ENCODE results near the gene LEUTX. TPM values are rescaled to one million over a fixed set of nuclear protein-coding genes. Genes with fewer than 3 reads are reported as not detected.

The LEUTX gene
- total and polyA plus RNA-seq, 4 experiments from 2014 or later = not detected

DNA sequence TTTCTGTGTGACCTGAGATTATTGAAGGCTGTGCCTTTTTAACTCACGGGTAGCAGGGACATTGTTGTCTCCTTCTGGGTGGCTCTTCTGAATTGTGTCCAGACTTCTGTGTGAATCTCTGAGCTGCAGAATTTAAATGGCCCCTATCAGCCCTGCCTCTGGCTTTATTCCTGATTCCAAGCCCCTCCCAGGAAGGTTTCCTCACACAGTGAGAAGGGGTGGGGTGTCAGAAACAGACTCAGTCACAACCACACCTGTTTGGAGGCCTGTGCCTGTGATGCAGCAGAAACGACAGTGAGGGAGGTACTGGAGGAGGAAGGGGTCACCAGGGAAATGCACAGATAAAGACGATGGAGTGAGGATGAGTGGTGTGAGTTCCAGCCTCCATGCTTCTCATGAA is 40.8 kb upstream of the LEUTX start, which contains the start of gene CLC:
CLC (minus strand) TSS at position 139 of the 400 bp plus-strand sequence; CDS start at position 62, 77 bp downstream.
- Mint-ChIP-seq H3K9me3 (peaks cover 0 to 6% (median 0%) of the 10 kb centered on the region in 8 donors), H3K4me3 (peak within 1 kb of the TSS in 4 of 8 donors; percentile 1 to 44 (median 18)), H3K27me3 (peaks cover 0 to 3% of the 10 kb centered on the region in 2 donors), H3K4me1 (peaks cover 11 to 22% (median 18%) of the 10 kb centered on the region in 4 donors), H3K36me3 (no peaks in the 10 kb centered on the region), H3K27ac (peak within 1 kb of the TSS in 3 of 7 donors; percentile 30 to 82 (median 49))
- no peak for DNase-seq
- ChIA-PET POLR2A (ENCODE audit: partially characterized antibody) (no interaction called here), CTCF (ENCODE audit: partially characterized antibody) (no interaction called here)
- intact Hi-C loops (cut with micrococcal nuclease) = no loop called here
- Histone ChIP-seq H3K4me3 (ENCODE audit: low read length in 2 of 2) (no peak within 1 kb of the TSS), H3K9me3 (ENCODE audit: control insufficient read depth in 1 of 2, low read length in 2 of 2) (no peaks in the 10 kb centered on the region), H3K36me3 (ENCODE audit: insufficient read depth, low read length) (no peaks in the 10 kb centered on the region), H3K27ac (ENCODE audit: low read depth, low read length) (no peak within 1 kb of the TSS), H3K4me1 (ENCODE audit: insufficient read depth, low read length) (no peaks in the 10 kb centered on the region), H3K27me3 (ENCODE audit: insufficient read depth, low read length) (no peaks in the 10 kb centered on the region)

GRCh38 chr19:39738814-39739213 is 39.8 kb upstream of the LEUTX start:
- H3K4me1 Mint-ChIP-seq = peaks cover 11 to 22% (median 18%) of the 10 kb centered on the region in 4 donors
- ChIA-PET POLR2A (ENCODE audit: partially characterized antibody) (no interaction called here), CTCF (ENCODE audit: partially characterized antibody) (no interaction called here)
- H3K36me3 Mint-ChIP-seq = no peaks in the 10 kb centered on the region
- Histone ChIP-seq H3K9me3 (ENCODE audit: control insufficient read depth in 1 of 2, low read length in 2 of 2) (no peaks in the 10 kb centered on the region), H3K36me3 (ENCODE audit: insufficient read depth, low read length) (no peaks in the 10 kb centered on the region), H3K4me3 (ENCODE audit: low read length in 2 of 2) (no peak overlapping the region), H3K27ac (ENCODE audit: low read depth, low read length) (no peak overlapping the region), H3K27me3 (ENCODE audit: insufficient read depth, low read length) (no peaks in the 10 kb centered on the region), H3K4me1 (ENCODE audit: insufficient read depth, low read length) (no peaks in the 10 kb centered on the region)
- DNase-seq = no peak
- H3K4me3 Mint-ChIP-seq = no peak overlapping the region
- H3K27me3 Mint-ChIP-seq = peaks cover 0 to 2% of the 10 kb centered on the region in 2 donors
- peaks cover 0 to 6% (median 0%) of the 10 kb centered on the region in 8 donors for H3K9me3 Mint-ChIP-seq
- no peak overlapping the region for H3K27ac Mint-ChIP-seq
- intact Hi-C loops (cut with micrococcal nuclease) = no loop called here

DNA sequence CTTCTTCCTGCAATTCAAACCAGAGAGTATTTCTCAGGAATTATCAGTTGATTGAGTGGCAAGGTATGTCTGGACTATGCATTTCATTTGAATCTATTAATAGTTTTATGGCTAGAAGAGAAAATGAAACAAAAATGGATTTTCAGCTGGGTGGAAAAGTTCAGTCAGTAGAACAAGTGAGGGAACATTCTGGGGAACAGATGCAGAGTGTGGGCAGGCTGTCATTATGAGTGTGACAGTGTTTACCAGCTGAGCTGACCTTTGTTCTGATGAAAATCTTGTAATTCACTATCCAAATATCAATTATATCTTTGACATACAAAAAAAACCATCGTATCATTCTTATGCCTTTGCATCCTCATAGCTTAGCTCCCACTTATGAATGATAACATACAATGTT is 38.3 kb upstream of the LEUTX start:
- Mint-ChIP-seq H3K4me3 (peak overlapping the region in 3 of 8 donors; percentile 37 to 54 (median 47)), H3K36me3 (no peaks in the 10 kb centered on the region), H3K27ac (peak overlapping the region in 2 of 7 donors; percentile 15 to 37), H3K27me3 (peaks cover 1 to 2% of the 10 kb centered on the region in 2 donors), H3K4me1 (peaks cover 11 to 22% (median 18%) of the 10 kb centered on the region in 4 donors), H3K9me3 (peaks cover 0 to 6% (median 0%) of the 10 kb centered on the region in 8 donors)
- no peak overlapping the region for H3K4me3 ChIP-seq (ENCODE audit: low read length in 2 of 2)
- no peaks in the 10 kb centered on the region for H3K36me3 ChIP-seq (ENCODE audit: insufficient read depth, low read length)
- H3K9me3 ChIP-seq (ENCODE audit: control insufficient read depth in 1 of 2, low read length in 2 of 2) = no peaks in the 10 kb centered on the region
- ChIA-PET POLR2A (ENCODE audit: partially characterized antibody) (no interaction called here), CTCF (ENCODE audit: partially characterized antibody) (no interaction called here)
- H3K27me3 ChIP-seq (ENCODE audit: insufficient read depth, low read length) = no peaks in the 10 kb centered on the region
- no peak for DNase-seq
- H3K4me1 ChIP-seq (ENCODE audit: insufficient read depth, low read length) = no peaks in the 10 kb centered on the region
- intact Hi-C loops (cut with micrococcal nuclease) = no loop called here
- no peak overlapping the region for H3K27ac ChIP-seq (ENCODE audit: low read depth, low read length)

- intact Hi-C loops (cut with micrococcal nuclease) = no loop called here
- H3K4me1 Mint-ChIP-seq = peaks cover 0 to 1% (median under 1%) of the 10 kb centered on the region in 4 donors
- peaks cover 0 to 2% (median 0%) of the 10 kb centered on the region in 8 donors for H3K9me3 Mint-ChIP-seq
- H3K27ac Mint-ChIP-seq = no peak overlapping the region
- Histone ChIP-seq H3K4me1 (ENCODE audit: insufficient read depth, low read length) (no peaks in the 10 kb centered on the region), H3K27ac (ENCODE audit: low read depth, low read length) (no peak overlapping the region), H3K4me3 (ENCODE audit: low read length in 2 of 2) (no peak overlapping the region), H3K9me3 (ENCODE audit: control insufficient read depth in 1 of 2, low read length in 2 of 2) (no peaks in the 10 kb centered on the region), H3K27me3 (ENCODE audit: insufficient read depth, low read length) (no peaks in the 10 kb centered on the region), H3K36me3 (ENCODE audit: insufficient read depth, low read length) (no peaks in the 10 kb centered on the region)
- no peak overlapping the region for H3K4me3 Mint-ChIP-seq
- DNase-seq = no peak
- POLR2A ChIA-PET (ENCODE audit: partially characterized antibody) = no interaction called here
- H3K27me3 Mint-ChIP-seq = peaks cover 12% of the 10 kb centered on the region in 2 donors
- CTCF ChIA-PET (ENCODE audit: partially characterized antibody) = interaction anchor here (1.3 kb wide), 1 partner anchor 19 kb away, joined by 4 read pairs; no protein-coding TSS in a partner anchor
- H3K36me3 Mint-ChIP-seq = no peaks in the 10 kb centered on the region
Measured at GRCh38 chr19:39745643-39746042, 33.0 kb upstream of the LEUTX start.

- Histone ChIP-seq H3K9me3 (ENCODE audit: control insufficient read depth in 1 of 2, low read length in 2 of 2) (no peaks in the 10 kb centered on the region), H3K4me3 (ENCODE audit: low read length in 2 of 2) (no peak overlapping the region), H3K27ac (ENCODE audit: low read depth, low read length) (no peak overlapping the region), H3K4me1 (ENCODE audit: insufficient read depth, low read length) (no peaks in the 10 kb centered on the region), H3K36me3 (ENCODE audit: insufficient read depth, low read length) (no peaks in the 10 kb centered on the region), H3K27me3 (ENCODE audit: insufficient read depth, low read length) (no peaks in the 10 kb centered on the region)
- H3K27ac Mint-ChIP-seq = no peak overlapping the region
- H3K9me3 Mint-ChIP-seq = peaks cover 0 to 2% (median 0%) of the 10 kb centered on the region in 8 donors
- intact Hi-C loops (cut with micrococcal nuclease) = no loop called here
- DNase-seq = no peak
- no peaks in the 10 kb centered on the region for H3K4me1 Mint-ChIP-seq
- CTCF ChIA-PET (ENCODE audit: partially characterized antibody) = no interaction called here
- POLR2A ChIA-PET (ENCODE audit: partially characterized antibody) = no interaction called here
- H3K36me3 Mint-ChIP-seq = no peaks in the 10 kb centered on the region
- peaks cover 12 to 16% of the 10 kb centered on the region in 2 donors for H3K27me3 Mint-ChIP-seq
- H3K4me3 Mint-ChIP-seq = no peak overlapping the region
Measured at GRCh38 chr19:39746836-39747529, 31.7 kb upstream of the LEUTX start.

DNA sequence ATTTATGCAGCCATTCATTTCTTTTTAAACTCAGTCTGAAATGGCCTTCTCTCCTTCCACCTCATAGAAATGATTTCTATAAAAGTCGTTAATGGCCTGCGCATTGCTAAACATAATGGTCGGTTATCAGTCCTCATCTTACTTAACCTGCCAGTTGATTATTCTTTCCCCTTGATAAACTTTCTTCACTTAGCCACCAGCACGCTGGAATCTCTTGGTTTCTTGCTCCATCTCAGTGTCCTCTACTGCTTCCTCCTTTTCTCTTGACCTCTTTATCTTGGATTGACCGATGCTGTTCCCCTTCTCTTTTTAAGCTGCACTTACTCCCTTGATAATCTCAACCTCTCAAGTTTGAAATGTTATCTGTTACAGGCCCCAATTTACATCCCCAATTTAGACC is 28.7 kb upstream of the LEUTX start:
- no peak overlapping the region for H3K27ac Mint-ChIP-seq
- Histone ChIP-seq H3K36me3 (ENCODE audit: insufficient read depth, low read length) (no peaks in the 10 kb centered on the region), H3K4me1 (ENCODE audit: insufficient read depth, low read length) (no peaks in the 10 kb centered on the region), H3K27me3 (ENCODE audit: insufficient read depth, low read length) (no peaks in the 10 kb centered on the region), H3K4me3 (ENCODE audit: low read length in 2 of 2) (no peak overlapping the region), H3K9me3 (ENCODE audit: control insufficient read depth in 1 of 2, low read length in 2 of 2) (no peaks in the 10 kb centered on the region), H3K27ac (ENCODE audit: low read depth, low read length) (no peak overlapping the region)
- H3K4me3 Mint-ChIP-seq = no peak overlapping the region
- H3K27me3 Mint-ChIP-seq = peaks cover 13 to 16% of the 10 kb centered on the region in 2 donors
- intact Hi-C loops (cut with micrococcal nuclease) = no loop called here
- CTCF ChIA-PET (ENCODE audit: partially characterized antibody) = interaction anchor here (0.8 kb wide), 1 partner anchor 19 kb away, joined by 3 read pairs; no protein-coding TSS in a partner anchor
- no peaks in the 10 kb centered on the region for H3K9me3 Mint-ChIP-seq
- H3K4me1 Mint-ChIP-seq = no peaks in the 10 kb centered on the region
- no peak for DNase-seq
- POLR2A ChIA-PET (ENCODE audit: partially characterized antibody) = no interaction called here
- no peaks in the 10 kb centered on the region for H3K36me3 Mint-ChIP-seq

- no peak for DNase-seq
- POLR2A ChIA-PET (ENCODE audit: partially characterized antibody) = no interaction called here
- intact Hi-C loops (cut with micrococcal nuclease) = no loop called here
Measured at GRCh38 chr19:39752390-39752789, 26.3 kb upstream of the LEUTX start.

More at GRCh38 chr19:39752390-39752789, 26.3 kb upstream of the LEUTX start:
- Mint-ChIP-seq H3K27ac (no peak overlapping the region), H3K9me3 (no peaks in the 10 kb centered on the region), H3K36me3 (no peaks in the 10 kb centered on the region), H3K4me1 (no peaks in the 10 kb centered on the region), H3K27me3 (peaks cover 14% of the 10 kb centered on the region in 2 donors), H3K4me3 (no peak overlapping the region)
- no peak overlapping the region for H3K27ac ChIP-seq (ENCODE audit: low read depth, low read length)
- CTCF ChIA-PET (ENCODE audit: partially characterized antibody) = interaction anchor here (1.5 to 1.7 kb wide), 2 partner anchors 14 to 15 kb away, joined by 4 to 5 read pairs; no protein-coding TSS in a partner anchor
- H3K36me3 ChIP-seq (ENCODE audit: insufficient read depth, low read length) = no peaks in the 10 kb centered on the region
- H3K27me3 ChIP-seq (ENCODE audit: insufficient read depth, low read length) = no peaks in the 10 kb centered on the region
- no peaks in the 10 kb centered on the region for H3K9me3 ChIP-seq (ENCODE audit: control insufficient read depth in 1 of 2, low read length in 2 of 2)
- no peaks in the 10 kb centered on the region for H3K4me1 ChIP-seq (ENCODE audit: insufficient read depth, low read length)
- H3K4me3 ChIP-seq (ENCODE audit: low read length in 2 of 2) = no peak overlapping the region
